ENCODE measurements around the gene IPPK. TPM values are rescaled to one million over a fixed set of nuclear protein-coding genes. Genes with fewer than 3 reads are reported as not detected.

IPPK gene
- total RNA-seq, 1 donor from 2014 or later, result 15.4 TPM

GRCh38 chr9:92658611-92659010 is 11.3 kb downstream of the IPPK start:
- no peak for DNase-seq (ENCODE audit: extremely low read depth, low read depth, low spot score)

- no peak for DNase-seq (ENCODE audit: extremely low read depth, low read depth, low spot score)
Observed at GRCh38 chr9:92658176-92658575, 11.8 kb downstream of the IPPK start.

DNA sequence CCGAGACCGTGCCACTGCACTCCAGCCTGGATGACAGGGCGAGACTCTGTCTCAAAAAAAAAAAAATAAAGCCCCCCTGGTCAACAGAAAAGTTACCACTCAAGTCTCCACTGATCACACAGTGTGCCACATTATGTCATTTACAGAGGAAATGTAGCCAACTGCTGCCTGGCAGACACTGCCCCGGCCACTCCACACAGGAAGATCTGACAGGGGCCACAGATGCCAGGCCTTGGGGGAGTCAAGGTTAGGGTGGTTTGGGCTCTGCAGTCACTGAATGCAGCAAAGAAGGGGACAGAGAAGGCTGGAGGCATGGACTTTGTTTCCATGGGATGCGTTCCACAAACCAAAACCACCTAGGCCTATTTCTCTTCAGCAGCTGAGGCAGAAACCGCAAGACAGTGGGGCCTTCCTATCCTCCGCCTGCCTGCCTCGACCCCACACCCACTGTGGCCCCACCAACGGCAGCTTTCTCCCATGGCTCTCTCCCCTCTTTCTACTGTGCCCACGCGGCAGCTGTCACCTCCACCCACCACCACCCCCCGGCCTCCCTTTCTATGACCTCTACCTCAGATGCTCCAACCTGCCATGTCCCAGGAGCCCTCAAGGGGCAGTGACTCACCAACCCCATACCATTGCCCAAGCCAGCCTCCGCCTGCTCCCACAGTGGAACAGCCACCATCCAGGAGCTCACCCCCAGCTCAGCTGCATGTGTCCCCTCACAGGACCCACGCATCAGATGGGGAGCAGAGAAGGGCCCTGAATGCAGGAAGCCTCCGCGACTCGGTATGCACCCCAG is 12.4 kb downstream of the IPPK start:
- no peak for DNase-seq (ENCODE audit: extremely low read depth, low read depth, low spot score)

GRCh38 chr9:92656537-92656925 is 13.4 kb downstream of the IPPK start:
- DNase-seq (ENCODE audit: extremely low read depth, low read depth, low spot score), result no peak

GRCh38 chr9:92655896-92656536 is 13.9 kb downstream of the IPPK start:
- DNase-seq (ENCODE audit: extremely low read depth, low read depth, low spot score), result no peak

- DNase-seq (ENCODE audit: extremely low read depth, low read depth, low spot score), result no peak
Observed at GRCh38 chr9:92655366-92655765, 14.6 kb downstream of the IPPK start.

- no peak for DNase-seq (ENCODE audit: extremely low read depth, low read depth, low spot score)
Observed at GRCh38 chr9:92654481-92655301, 15.2 kb downstream of the IPPK start.

GRCh38 chr9:92652461-92652860 is 17.5 kb downstream of the IPPK start:
- no peak for DNase-seq (ENCODE audit: extremely low read depth, low read depth, low spot score)

DNA sequence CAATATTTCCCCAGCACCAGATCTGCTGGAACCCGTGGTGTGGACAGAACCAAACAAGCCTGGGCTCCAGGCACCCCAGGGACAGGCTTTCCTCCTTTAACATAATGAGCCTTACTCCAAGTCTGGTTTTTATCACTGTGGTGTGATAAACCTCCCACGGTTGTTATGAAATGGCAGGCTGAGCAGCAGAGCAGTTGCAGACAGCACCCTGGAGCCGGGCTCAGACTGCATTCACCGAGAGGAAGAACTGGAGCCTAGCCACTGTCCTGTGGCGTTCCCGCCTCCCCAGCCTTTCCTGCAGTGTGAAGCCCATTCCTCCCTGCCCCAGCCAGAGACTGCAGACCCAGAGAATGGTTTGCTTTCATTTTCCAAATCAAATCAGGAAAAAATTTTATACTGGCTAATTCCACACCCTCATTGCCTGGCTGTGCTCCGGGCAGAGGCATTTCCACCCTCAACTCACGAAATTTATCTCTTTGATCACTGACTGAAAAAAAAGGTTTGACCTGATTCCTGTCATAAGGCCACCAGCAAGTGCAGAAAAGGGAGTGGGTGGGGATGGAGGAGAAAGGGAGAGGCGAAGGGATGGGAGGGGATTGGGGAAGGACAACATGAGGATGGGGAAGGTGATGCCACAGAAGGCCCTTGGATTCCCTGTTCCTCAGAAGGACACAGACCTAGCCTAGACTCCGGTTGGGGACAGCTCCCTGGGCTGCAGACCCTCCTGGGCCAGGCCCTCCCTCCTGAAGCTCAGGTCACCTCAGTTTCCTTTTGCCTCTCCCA is 18.9 kb downstream of the IPPK start:
- DNase-seq (ENCODE audit: extremely low read depth, low read depth, low spot score), result no peak

GRCh38 chr9:92650296-92650695 is 19.6 kb downstream of the IPPK start:
- DNase-seq (ENCODE audit: extremely low read depth, low read depth, low spot score), result no peak

GRCh38 chr9:92649007-92649406 is 20.9 kb downstream of the IPPK start:
- no peak for DNase-seq (ENCODE audit: extremely low read depth, low read depth, low spot score)

DNA sequence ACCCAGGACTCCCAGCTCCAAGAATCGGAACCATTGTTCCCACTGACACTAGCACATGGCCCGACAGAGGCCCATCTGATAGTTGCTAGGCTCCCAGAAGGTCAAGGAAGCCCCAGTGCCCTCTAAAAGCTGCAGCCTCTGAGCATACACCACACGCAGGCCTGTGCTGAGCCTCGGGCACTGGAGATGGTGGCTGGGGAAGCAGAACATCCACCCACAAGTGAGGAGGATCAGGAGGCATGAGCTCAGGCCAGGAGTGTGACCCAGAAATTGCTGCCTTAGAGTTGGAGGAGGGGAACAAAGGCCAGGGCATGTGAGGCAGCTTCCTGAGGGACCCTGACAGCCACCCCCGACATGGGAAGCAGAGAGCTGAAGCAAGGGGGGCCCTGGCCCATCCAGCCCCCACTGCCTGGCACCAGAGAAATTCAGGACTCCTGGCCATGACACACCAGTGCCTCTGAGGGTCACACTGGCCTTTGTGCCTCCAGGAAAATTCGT is 21.4 kb downstream of the IPPK start:
- no peak for DNase-seq (ENCODE audit: extremely low read depth, low read depth, low spot score)

GRCh38 chr9:92647671-92648473 is 22.1 kb downstream of the IPPK start:
- no peak for DNase-seq (ENCODE audit: extremely low read depth, low read depth, low spot score)

- DNase-seq (ENCODE audit: extremely low read depth, low read depth, low spot score), result no peak
Observed at GRCh38 chr9:92645041-92645440, 24.9 kb downstream of the IPPK start.

- no peak for DNase-seq (ENCODE audit: extremely low read depth, low read depth, low spot score)
Observed at GRCh38 chr9:92644278-92644677, 25.7 kb downstream of the IPPK start.

GRCh38 chr9:92642564-92642963 is 27.4 kb downstream of the IPPK start:
- DNase-seq (ENCODE audit: extremely low read depth, low read depth, low spot score), result no peak

GRCh38 chr9:92642041-92642451 is 27.9 kb downstream of the IPPK start:
- DNase-seq (ENCODE audit: extremely low read depth, low read depth, low spot score), result no peak

- DNase-seq (ENCODE audit: extremely low read depth, low read depth, low spot score), result no peak
Observed at GRCh38 chr9:92641092-92641809, 28.7 kb downstream of the IPPK start.

Measured in glomerular endothelial cell (primary cell).